Smooth muscle cell (in vitro differentiated cells): Measurements from ENCODE around the gene RAB44. TPM values are rescaled to one million over a fixed set of nuclear protein-coding genes. Genes with fewer than 3 reads are reported as not detected.

Experiments used
- DNase-seq: peaks from one replicate; lab custom pipeline; 2025; ENCODE audit not compliant: unreplicated experiment; lab: John Stamatoyannopoulos, UW
- H2AFZ ChIP-seq: fragments of 200-600 bp; sonication (generic); 2 replicates; pipeline ENCODE4 v1.6.0; 2016; ENCODE audit warnings: antibody characterized with exemption, low read depth, mild to moderate bottlenecking
- H3F3A ChIP-seq: fragments of 200-600 bp; sonication (generic); 2 replicates; pipeline ENCODE4 v1.6.0; 2017; ENCODE audit warnings: antibody characterized with exemption, low read depth
- H3K27ac ChIP-seq: fragments of 200-600 bp; sonication (generic); 2 replicates; pipeline ENCODE4 v1.5.1; 2016; ENCODE audit warnings: low read depth, mild to moderate bottlenecking
- H3K27me3 ChIP-seq: fragments of 200-600 bp; sonication (generic); 2 replicates; pipeline ENCODE4 v1.6.1; 2016; ENCODE audit warnings: low read depth, mild to moderate bottlenecking
- H3K36me3 ChIP-seq: fragments of 200-600 bp; sonication (generic); 2 replicates; pipeline ENCODE4 v1.5.1; 2016; ENCODE audit warnings: low read depth
- H3K4me1 ChIP-seq: fragments of 200-600 bp; sonication (generic); 2 replicates; pipeline ENCODE4 v1.5.1; 2016; ENCODE audit warnings: low read depth
- H3K4me2 ChIP-seq: fragments of 200-600 bp; sonication (generic); 2 replicates; pipeline ENCODE4 v1.6.0; 2016; ENCODE audit warnings: mild to moderate bottlenecking
- H3K4me3 ChIP-seq: fragments of 200-600 bp; sonication (generic); 2 replicates; pipeline ENCODE4 v1.5.1; 2016; ENCODE audit warnings: mild to moderate bottlenecking
- H3K79me2 ChIP-seq: fragments of 200-600 bp; sonication (generic); 2 replicates; pipeline ENCODE4 v1.6.0; 2016; ENCODE audit warnings: low read depth, mild to moderate bottlenecking
- H3K9ac ChIP-seq: fragments of 200-600 bp; sonication (generic); 2 replicates; pipeline ENCODE4 v1.6.0; 2016; ENCODE audit warnings: low read depth
- H3K9me3 ChIP-seq: fragments of 200-600 bp; sonication (generic); replicated peaks from 2 replicates; pipeline ENCODE4 v1.5.1; 2016; ENCODE audit warnings: low read depth
- H4K20me1 ChIP-seq: fragments of 200-600 bp; sonication (generic); 2 replicates; pipeline ENCODE4 v1.6.0; 2016; ENCODE audit warnings: low read depth
- WGBS: methylation state at CpG from one replicate; pipeline ENCODE4 v1.1.7; 2016; ENCODE audit warnings: low lambda C conversion rate; 5-methylcytosine and 5-hydroxymethylcytosine counted together
- polyA plus RNA-seq: library from polyadenylated mRNA; unstranded; fragments of >200 nt; fragmentation: Nextera tagmentation; extraction: Ambion mirVana; gene quantifications from 2 replicates; pipeline ENCODE4 v1.2.1, GENCODE V29; 2016
- total RNA-seq: library from RNA; depleted of rRNA; stranded (reverse); fragments of >200 nt; gene quantifications from 2 replicates; pipeline ENCODE4 v1.2.3, GENCODE V29; 2014
- TF ChIP-seq, protein P1 (sequence below): fragments of 200-600 bp; sonication (generic); IDR thresholded peaks from 2 replicates; pipeline ENCODE4 v1.5.1; 2017; ENCODE audit warnings: borderline replicate concordance, mild to moderate bottlenecking, antibody characterized with exemption; ENCODE audit not compliant: insufficient read depth, poor library complexity, severe bottlenecking

RAB44 gene
- total and polyA plus RNA-seq, 2 experiments from 2014 or later, result 0.03 TPM; not detected in 1

DNA sequence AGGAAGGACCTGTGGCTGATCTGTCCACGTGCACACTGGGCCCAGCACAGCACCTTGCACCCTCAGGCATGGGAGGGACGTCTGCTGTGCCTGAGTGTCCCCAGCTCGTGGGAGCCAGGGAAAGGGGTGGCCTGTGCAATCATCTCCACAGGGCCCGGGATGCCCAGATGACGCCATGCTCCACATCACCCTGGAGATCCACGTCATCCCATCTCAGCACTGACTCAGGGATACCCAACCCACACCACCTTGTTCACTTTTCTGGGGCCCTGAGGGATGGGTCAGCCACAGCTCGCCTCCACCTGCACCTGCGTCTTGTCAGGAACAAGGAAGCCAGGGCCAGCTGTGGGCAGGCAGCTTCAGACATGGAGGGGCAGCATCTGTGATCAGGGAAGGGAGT, 48.2 kb downstream of the RAB44 start:
- H3K36me3 ChIP-seq, result no peaks in the 10 kb centered on the region
- no peak overlapping the region for H3K4me3 ChIP-seq
- no peaks in the 10 kb centered on the region for H3K9me3 ChIP-seq
- no peaks in the 10 kb centered on the region for H3K4me1 ChIP-seq
- no peaks in the 10 kb centered on the region for H3F3A ChIP-seq
- DNase-seq, result no peak
- no peak overlapping the region for H3K9ac ChIP-seq
- TF ChIP-seq, protein P1, sequence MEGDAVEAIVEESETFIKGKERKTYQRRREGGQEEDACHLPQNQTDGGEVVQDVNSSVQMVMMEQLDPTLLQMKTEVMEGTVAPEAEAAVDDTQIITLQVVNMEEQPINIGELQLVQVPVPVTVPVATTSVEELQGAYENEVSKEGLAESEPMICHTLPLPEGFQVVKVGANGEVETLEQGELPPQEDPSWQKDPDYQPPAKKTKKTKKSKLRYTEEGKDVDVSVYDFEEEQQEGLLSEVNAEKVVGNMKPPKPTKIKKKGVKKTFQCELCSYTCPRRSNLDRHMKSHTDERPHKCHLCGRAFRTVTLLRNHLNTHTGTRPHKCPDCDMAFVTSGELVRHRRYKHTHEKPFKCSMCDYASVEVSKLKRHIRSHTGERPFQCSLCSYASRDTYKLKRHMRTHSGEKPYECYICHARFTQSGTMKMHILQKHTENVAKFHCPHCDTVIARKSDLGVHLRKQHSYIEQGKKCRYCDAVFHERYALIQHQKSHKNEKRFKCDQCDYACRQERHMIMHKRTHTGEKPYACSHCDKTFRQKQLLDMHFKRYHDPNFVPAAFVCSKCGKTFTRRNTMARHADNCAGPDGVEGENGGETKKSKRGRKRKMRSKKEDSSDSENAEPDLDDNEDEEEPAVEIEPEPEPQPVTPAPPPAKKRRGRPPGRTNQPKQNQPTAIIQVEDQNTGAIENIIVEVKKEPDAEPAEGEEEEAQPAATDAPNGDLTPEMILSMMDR, result no peak
- 79% methylated on average over 8 of the region's 8 CpGs for WGBS
- no peaks in the 10 kb centered on the region for H4K20me1 ChIP-seq
- no peak overlapping the region for H2AFZ ChIP-seq
- no peaks in the 10 kb centered on the region for H3K27me3 ChIP-seq
- H3K79me2 ChIP-seq, result no peaks in the 10 kb centered on the region
- H3K4me2 ChIP-seq, result no peak overlapping the region
- H3K27ac ChIP-seq, result no peak overlapping the region

DNA sequence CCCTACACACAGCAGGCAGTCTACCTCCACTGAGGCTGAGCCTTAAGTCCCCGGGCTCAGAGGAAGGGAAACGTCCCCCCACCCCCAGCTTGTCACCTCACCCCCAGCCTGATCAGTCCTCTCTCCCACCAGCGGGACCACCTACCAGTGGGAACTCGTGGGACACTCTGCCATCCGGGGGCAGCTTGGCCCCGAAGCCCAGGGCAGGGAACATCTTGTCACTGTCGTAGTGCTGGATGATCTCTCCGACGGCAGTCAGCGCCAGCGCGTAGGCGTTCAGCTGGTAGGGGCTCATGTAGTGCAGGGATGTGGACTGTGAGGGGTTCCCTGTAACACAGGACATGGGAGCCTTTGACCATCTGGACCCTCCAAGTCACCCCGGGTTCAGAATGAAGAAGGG, 48.6 kb downstream of the RAB44 start:
- H3K4me3 ChIP-seq, result no peak overlapping the region
- H3K9ac ChIP-seq, result no peak overlapping the region
- no peak overlapping the region for H3K27ac ChIP-seq
- H3K9me3 ChIP-seq, result no peaks in the 10 kb centered on the region
- H2AFZ ChIP-seq, result no peak overlapping the region
- no peaks in the 10 kb centered on the region for H3K27me3 ChIP-seq
- 86% methylated on average over 14 of the region's 14 CpGs for WGBS
- no peaks in the 10 kb centered on the region for H4K20me1 ChIP-seq
- H3K79me2 ChIP-seq, result no peaks in the 10 kb centered on the region
- H3F3A ChIP-seq, result no peaks in the 10 kb centered on the region
- TF ChIP-seq, protein P1, result no peak
- H3K4me2 ChIP-seq, result no peak overlapping the region
- no peaks in the 10 kb centered on the region for H3K36me3 ChIP-seq
- DNase-seq, result no peak
- H3K4me1 ChIP-seq, result no peaks in the 10 kb centered on the region

- Histone ChIP-seq H3K36me3 (no peaks in the 10 kb centered on the region), H3K9ac (no peak overlapping the region), H4K20me1 (no peaks in the 10 kb centered on the region), H3K4me3 (no peak overlapping the region), H2AFZ (no peak overlapping the region), H3K9me3 (no peaks in the 10 kb centered on the region), H3F3A (no peaks in the 10 kb centered on the region), H3K4me1 (no peaks in the 10 kb centered on the region), H3K4me2 (no peak overlapping the region), H3K79me2 (no peaks in the 10 kb centered on the region), H3K27me3 (no peaks in the 10 kb centered on the region), H3K27ac (no peak overlapping the region)
- TF ChIP-seq, protein P1, result no peak
- DNase-seq, result no peak
- 99% methylated on average over 5 of the region's 5 CpGs for WGBS
Observed at GRCh38 chr6:36749829-36750489, 52.3 kb downstream of the RAB44 start.

DNA sequence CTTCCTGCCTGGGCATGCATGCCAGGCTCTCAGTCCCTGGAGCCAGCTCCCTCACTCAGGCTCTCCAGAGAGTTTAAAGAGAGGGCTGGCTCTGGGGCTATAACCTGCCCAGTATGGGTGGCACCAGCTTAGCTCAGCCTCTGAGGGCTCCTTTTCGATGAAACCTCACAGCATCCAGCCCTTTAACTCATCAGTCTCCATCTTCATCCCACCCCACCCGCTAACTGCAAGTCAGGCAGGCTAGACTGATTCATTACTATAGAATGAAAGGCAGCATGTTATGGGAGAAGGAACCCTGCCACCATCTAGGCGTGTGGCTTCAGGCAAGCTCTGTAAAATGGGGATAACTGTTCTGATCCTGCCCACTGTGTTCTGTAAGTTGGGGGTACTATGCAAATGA, 53.5 kb downstream of the RAB44 start:
- no peaks in the 10 kb centered on the region for H3K27me3 ChIP-seq
- no peak for DNase-seq

More for the DNA sequence above, 53.5 kb downstream of the RAB44 start:
- Histone ChIP-seq H3K4me2 (no peak overlapping the region), H3F3A (no peaks in the 10 kb centered on the region), H3K36me3 (no peaks in the 10 kb centered on the region), H3K4me1 (no peaks in the 10 kb centered on the region), H3K4me3 (no peak overlapping the region), H3K27ac (no peak overlapping the region), H3K9ac (no peak overlapping the region), H4K20me1 (no peaks in the 10 kb centered on the region), H2AFZ (no peak overlapping the region), H3K9me3 (no peaks in the 10 kb centered on the region), H3K79me2 (no peaks in the 10 kb centered on the region)
- TF ChIP-seq, protein P1, result no peak
- WGBS, result 80% methylated on average over 3 of the region's 3 CpGs
